GM19025 (cell line): ENCODE measurements around the gene EVPLL.
"Not testable (repeated sequence)": the region's sequence is repeated elsewhere in the genome, so short reads cannot be mapped to it uniquely, and the experiment has no call there.

ENCODE experiments used
- ATAC-seq: cut with Tn5 transposase; IDR thresholded peaks from one replicate; pipeline ENCODE4 v1.9.1; 2021; ENCODE audit warnings: mild to moderate bottlenecking, low read depth, moderate library complexity; ENCODE audit not compliant: unreplicated experiment

The EVPLL gene

DNA sequence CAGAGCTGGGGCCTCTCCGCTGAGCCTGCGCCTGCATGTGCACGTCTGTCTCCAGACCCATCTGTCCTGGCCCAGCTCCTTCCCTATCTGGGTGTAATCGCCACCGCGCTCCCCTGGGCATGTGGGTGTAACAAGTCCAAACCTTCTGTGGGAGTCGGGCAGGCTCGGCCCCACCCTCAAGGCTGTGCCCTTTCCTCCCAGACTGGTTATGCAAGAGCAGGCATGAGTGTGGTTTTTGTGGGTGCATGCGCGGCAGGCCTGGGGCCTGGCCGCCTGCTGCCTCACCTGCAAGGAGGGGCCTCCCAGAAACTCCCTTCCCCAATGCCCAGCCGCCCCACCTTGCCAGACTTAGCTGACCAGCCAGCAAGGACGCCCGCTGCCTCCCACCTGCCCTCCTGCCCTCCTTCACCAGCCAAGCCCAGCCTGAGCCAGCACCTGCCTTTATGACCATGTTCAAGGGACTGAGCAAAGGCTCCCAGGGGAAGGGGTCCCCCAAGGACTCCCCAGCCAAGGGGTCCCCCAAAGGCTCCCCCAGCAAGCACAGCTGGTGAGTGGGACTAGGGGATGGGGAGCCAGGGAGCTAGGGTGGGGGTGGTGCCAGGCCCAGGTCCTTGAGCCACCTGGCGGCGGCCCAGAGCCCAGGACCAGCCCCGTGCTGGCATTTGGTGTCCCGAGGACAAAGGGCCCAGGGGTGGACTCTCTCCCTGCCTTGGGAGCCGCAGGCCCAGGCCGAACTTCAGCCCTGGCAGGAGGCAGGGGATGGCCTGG, at the start of gene EVPLL:
Gene EVPLL, plus strand, starts transcription at position 342 of the 768 bp plus-strand sequence. CDS start 3,160 bp downstream, outside the sequence.
- ATAC-seq, result no peak

- ATAC-seq, result no peak
Measured at GRCh38 chr17:18328643-18329204, 48.9 kb upstream of the EVPLL start.

- ATAC-seq, result no peak
Measured at GRCh38 chr17:18331879-18332278, 45.7 kb upstream of the EVPLL start.

GRCh38 chr17:18332909-18333489, 44.6 kb upstream of the EVPLL start:
- no peak for ATAC-seq

- ATAC-seq, result not testable (repeated sequence)
Measured at GRCh38 chr17:18338158-18338557, 39.4 kb upstream of the EVPLL start.

GRCh38 chr17:18339933-18340332, 37.6 kb upstream of the EVPLL start:
- no peak for ATAC-seq

- no peak for ATAC-seq
Measured at GRCh38 chr17:18344021-18344420, 33.6 kb upstream of the EVPLL start.

GRCh38 chr17:18353541-18353940, 24.0 kb upstream of the EVPLL start:
- no peak for ATAC-seq

- ATAC-seq, result no peak
Measured at GRCh38 chr17:18356624-18357023, 21.0 kb upstream of the EVPLL start.

DNA sequence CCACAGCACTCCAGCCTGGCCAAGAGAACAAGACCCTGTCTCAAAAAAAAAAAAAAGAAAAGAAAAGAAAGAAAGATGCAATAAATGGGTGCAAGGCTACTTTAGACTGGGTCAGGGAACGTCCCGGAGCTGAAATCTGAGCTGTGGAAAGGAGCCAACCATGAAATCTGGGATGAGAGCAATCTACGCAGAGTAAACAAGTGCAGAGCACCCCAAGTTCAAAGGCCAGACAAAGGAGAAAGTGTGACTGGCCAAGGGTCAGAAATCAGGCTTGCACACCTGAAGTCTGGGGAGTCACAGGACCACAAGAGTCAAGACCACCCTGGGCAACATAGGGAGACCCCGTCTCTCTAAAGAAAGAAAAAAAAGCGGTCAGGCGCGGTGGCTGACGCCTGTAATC, 17.1 kb upstream of the EVPLL start:
- ATAC-seq, result no peak

DNA sequence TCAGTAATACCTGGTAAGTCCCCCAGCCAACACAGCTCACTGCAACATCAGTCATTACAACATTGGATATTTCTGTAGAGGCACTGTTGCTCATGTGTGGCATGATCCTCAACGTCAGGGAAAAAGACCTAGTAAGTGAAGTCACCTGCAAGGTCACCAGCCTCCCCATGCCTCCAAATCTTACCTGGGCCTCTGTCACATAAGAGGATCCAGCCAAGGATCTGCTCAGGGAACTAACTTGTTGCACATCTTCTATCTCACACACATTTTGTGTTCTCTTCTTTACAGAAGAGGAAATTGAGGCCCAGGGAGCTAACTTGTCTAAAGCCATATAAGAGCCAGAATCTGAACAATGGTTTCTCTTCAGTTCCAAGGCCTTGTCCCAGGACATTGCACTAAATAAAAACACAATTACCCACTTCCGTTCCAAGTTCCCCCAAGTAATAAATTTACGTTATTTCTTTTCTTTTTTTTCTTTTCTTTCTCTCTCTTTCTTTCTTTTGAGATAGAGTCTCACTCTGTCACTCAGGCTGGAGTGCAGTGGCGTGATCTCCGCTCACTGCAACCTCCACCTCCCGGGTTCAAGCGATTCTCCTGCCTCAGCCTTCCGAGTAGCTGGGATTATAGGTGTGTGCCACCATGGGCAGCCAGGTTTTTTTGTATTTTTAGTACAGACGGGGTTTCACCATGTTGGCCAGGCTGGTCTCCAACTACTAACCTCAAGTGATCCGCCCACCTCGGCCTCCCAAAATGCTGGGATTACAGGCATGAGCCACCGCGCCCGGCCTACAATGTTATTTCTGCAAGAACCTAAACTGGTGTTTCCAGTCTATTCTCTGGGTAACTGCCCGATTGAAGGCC, 15.5 kb upstream of the EVPLL start:
- ATAC-seq, result no peak

DNA sequence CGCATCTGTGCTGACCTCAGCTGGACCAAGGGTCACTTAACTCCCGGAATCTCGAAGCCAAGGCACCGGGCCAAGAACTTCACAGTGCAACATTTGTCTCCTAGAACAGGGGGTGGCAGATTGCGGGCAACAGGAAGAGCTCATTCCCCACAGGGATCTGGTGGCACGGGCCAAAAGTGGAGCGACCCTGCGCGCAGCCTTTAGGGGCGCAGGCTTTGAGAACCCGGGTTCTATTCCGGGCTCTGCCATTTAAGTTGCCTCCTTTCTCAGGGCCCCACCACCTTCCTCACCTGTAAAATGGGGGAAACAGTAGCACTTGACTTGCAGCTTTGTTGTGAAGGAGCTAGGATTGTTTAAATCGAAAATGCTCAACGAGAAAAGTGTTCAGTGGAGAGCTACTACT, 14.9 kb upstream of the EVPLL start:
- no peak for ATAC-seq

GRCh38 chr17:18363101-18364049, 14.2 kb upstream of the EVPLL start, which contains the start of gene SHMT1:
SHMT1 (minus strand) TSS chr17:18363550; CDS start chr17:18355981, 7,569 bp downstream.
- ATAC-seq, result peak; percentile 97

- ATAC-seq, result no peak
Measured at GRCh38 chr17:18364166-18364565, 13.4 kb upstream of the EVPLL start.

DNA sequence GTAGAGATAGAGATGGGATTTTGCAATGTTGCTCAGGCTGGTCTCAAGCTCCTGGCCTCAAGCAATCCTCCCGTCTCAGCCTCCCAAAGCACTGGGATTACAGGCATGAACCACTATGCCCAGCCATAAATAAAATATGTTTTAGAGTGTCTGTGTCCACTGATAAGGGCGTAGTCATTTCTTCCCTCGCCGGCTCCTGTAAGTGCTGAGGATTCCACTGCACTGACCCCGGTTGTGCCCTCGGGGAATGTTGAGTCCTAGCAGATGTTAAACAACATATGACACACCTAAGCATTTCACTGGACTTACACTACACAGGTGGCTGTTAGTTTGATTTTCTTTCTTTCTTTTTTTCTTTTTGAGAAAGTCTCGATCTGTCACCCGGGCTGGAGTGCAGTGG, 8.6 kb upstream of the EVPLL start:
- no peak for ATAC-seq

DNA sequence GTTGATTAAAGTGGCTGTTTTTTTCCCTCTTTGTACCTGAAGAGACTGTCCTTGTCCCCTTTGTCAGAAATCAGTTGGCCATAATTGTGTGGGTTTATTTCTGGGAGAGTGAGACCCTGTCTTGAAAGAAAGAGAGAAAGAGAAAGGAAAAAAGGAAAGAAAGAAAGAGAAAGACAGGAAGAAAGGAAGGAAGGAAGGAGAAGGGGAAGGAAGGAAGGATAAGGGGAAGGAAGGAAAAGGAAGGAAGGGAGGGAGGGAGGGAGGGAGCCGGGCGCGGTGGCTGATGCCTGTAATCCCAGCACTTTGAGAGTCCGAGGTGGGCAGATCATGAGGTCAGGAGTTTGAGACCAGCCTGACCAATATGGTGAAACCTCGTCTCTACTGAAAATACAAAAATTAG, 6.8 kb upstream of the EVPLL start:
- ATAC-seq, result no peak

- no peak for ATAC-seq
Measured at GRCh38 chr17:18371455-18371854, 6.1 kb upstream of the EVPLL start.

GRCh38 chr17:18373181-18373580, 4.4 kb upstream of the EVPLL start:
- not testable (repeated sequence) for ATAC-seq

- ATAC-seq, result no peak
Measured at GRCh38 chr17:18374216-18374615, 3.4 kb upstream of the EVPLL start.

- ATAC-seq, result no peak
Measured at GRCh38 chr17:18378205-18378505, 577 bp downstream of the EVPLL start.
